T-helper 1 cell treated with Interleukin-12 subunit alpha and Interleukin-12 subunit beta and Interleukin-4 antibody, amounts not matched to agents 30 μg/mL and 1 μg/mL, for 36 hours (primary cell): ENCODE results near the gene CHST9.
"Not testable (repeated sequence)": the region's sequence is repeated elsewhere in the genome, so short reads cannot be mapped to it uniquely, and the experiment has no call there.

Experiments used
- H3K27ac Mint-ChIP-seq: one replicate; pipeline ENCODE4 v1.8.0; 2021; ENCODE audit warnings: mild to moderate bottlenecking, mixed read lengths
- H3K27me3 Mint-ChIP-seq: one replicate; pipeline ENCODE4 v1.8.0; 2021; ENCODE audit warnings: low read depth, mixed read lengths
- H3K36me3 Mint-ChIP-seq: one replicate; pipeline ENCODE4 v1.8.0; 2021; ENCODE audit warnings: low read depth, mixed read lengths
- H3K4me1 Mint-ChIP-seq: one replicate; pipeline ENCODE4 v1.8.0; 2021; ENCODE audit warnings: low read depth, mixed read lengths
- H3K4me3 Mint-ChIP-seq: one replicate; pipeline ENCODE4 v1.8.0; 2021; ENCODE audit warnings: mild to moderate bottlenecking, moderate library complexity, mixed read lengths
- H3K9me3 Mint-ChIP-seq: one replicate; pipeline ENCODE4 v1.8.0; 2021; ENCODE audit warnings: mixed read lengths

The CHST9 gene

GRCh38 chr18:26977781-26978180, 207.3 kb downstream of the CHST9 start:
- Mint-ChIP-seq H3K27ac (no peak overlapping the region), H3K27me3 (no peaks in the 10 kb centered on the region), H3K36me3 (no peaks in the 10 kb centered on the region), H3K4me1 (no peaks in the 10 kb centered on the region), H3K4me3 (no peak overlapping the region), H3K9me3 (peaks cover 5% of the 10 kb centered on the region)

- peaks cover 11% of the 10 kb centered on the region for H3K9me3 Mint-ChIP-seq
- no peaks in the 10 kb centered on the region for H3K27me3 Mint-ChIP-seq
- no peaks in the 10 kb centered on the region for H3K36me3 Mint-ChIP-seq
- H3K4me3 Mint-ChIP-seq = no peak overlapping the region
- H3K27ac Mint-ChIP-seq = no peak overlapping the region
- H3K4me1 Mint-ChIP-seq = no peaks in the 10 kb centered on the region
These were observed 208.9 kb downstream of the CHST9 start for GRCh38 chr18:26976206-26976605.

GRCh38 chr18:26972549-26972948, 212.6 kb downstream of the CHST9 start:
- not testable (repeated sequence) for H3K27ac Mint-ChIP-seq, H3K4me1 Mint-ChIP-seq, H3K36me3 Mint-ChIP-seq, H3K4me3 Mint-ChIP-seq, H3K27me3 Mint-ChIP-seq
- H3K9me3 Mint-ChIP-seq = peaks cover 14% of the 10 kb centered on the region

- H3K27ac Mint-ChIP-seq = no peak overlapping the region
- no peaks in the 10 kb centered on the region for H3K4me1 Mint-ChIP-seq
- no peaks in the 10 kb centered on the region for H3K36me3 Mint-ChIP-seq
- H3K9me3 Mint-ChIP-seq = peaks cover 14% of the 10 kb centered on the region
- H3K27me3 Mint-ChIP-seq = no peaks in the 10 kb centered on the region
- H3K4me3 Mint-ChIP-seq = no peak overlapping the region
These were observed 213.7 kb downstream of the CHST9 start for GRCh38 chr18:26971409-26971808.

GRCh38 chr18:26970637-26971036, 214.5 kb downstream of the CHST9 start:
- Mint-ChIP-seq H3K4me1 (no peaks in the 10 kb centered on the region), H3K36me3 (no peaks in the 10 kb centered on the region), H3K4me3 (no peak overlapping the region)

GRCh38 chr18:26965206-26965605, 219.9 kb downstream of the CHST9 start:
- Mint-ChIP-seq H3K36me3 (no peaks in the 10 kb centered on the region), H3K4me1 (no peaks in the 10 kb centered on the region), H3K27ac (no peak overlapping the region), H3K4me3 (no peak overlapping the region), H3K27me3 (no peaks in the 10 kb centered on the region), H3K9me3 (peaks cover 4% of the 10 kb centered on the region)

More at GRCh38 chr18:26970637-26971036, 214.5 kb downstream of the CHST9 start:
- Mint-ChIP-seq H3K27me3 (no peaks in the 10 kb centered on the region), H3K27ac (no peak overlapping the region), H3K9me3 (peaks cover 14% of the 10 kb centered on the region)

- Mint-ChIP-seq H3K9me3 (no peaks in the 10 kb centered on the region), H3K4me1 (no peaks in the 10 kb centered on the region), H3K27me3 (no peaks in the 10 kb centered on the region), H3K27ac (no peak overlapping the region), H3K36me3 (no peaks in the 10 kb centered on the region), H3K4me3 (no peak overlapping the region)
These were observed 221.8 kb downstream of the CHST9 start for GRCh38 chr18:26963292-26963691.

- Mint-ChIP-seq H3K27ac (no peak overlapping the region), H3K4me3 (no peak overlapping the region), H3K4me1 (no peaks in the 10 kb centered on the region), H3K36me3 (no peaks in the 10 kb centered on the region), H3K9me3 (no peaks in the 10 kb centered on the region), H3K27me3 (no peaks in the 10 kb centered on the region)
These were observed 223.3 kb downstream of the CHST9 start for GRCh38 chr18:26961839-26962238.

GRCh38 chr18:26960911-26961310, 224.2 kb downstream of the CHST9 start:
- Mint-ChIP-seq H3K4me1 (no peaks in the 10 kb centered on the region), H3K27ac (no peak overlapping the region), H3K36me3 (no peaks in the 10 kb centered on the region), H3K4me3 (no peak overlapping the region), H3K9me3 (no peaks in the 10 kb centered on the region), H3K27me3 (no peaks in the 10 kb centered on the region)

GRCh38 chr18:26956863-26957262, 228.2 kb downstream of the CHST9 start:
- Mint-ChIP-seq H3K4me1 (no peaks in the 10 kb centered on the region), H3K27me3 (no peaks in the 10 kb centered on the region), H3K27ac (no peak overlapping the region), H3K36me3 (no peaks in the 10 kb centered on the region), H3K4me3 (no peak overlapping the region), H3K9me3 (no peaks in the 10 kb centered on the region)

- no peaks in the 10 kb centered on the region for H3K9me3 Mint-ChIP-seq
- no peaks in the 10 kb centered on the region for H3K4me1 Mint-ChIP-seq
- no peak overlapping the region for H3K27ac Mint-ChIP-seq
- H3K36me3 Mint-ChIP-seq = no peaks in the 10 kb centered on the region
- no peak overlapping the region for H3K4me3 Mint-ChIP-seq
- no peaks in the 10 kb centered on the region for H3K27me3 Mint-ChIP-seq
These were observed 236.4 kb downstream of the CHST9 start for GRCh38 chr18:26948703-26949102.

- no peaks in the 10 kb centered on the region for H3K9me3 Mint-ChIP-seq
- no peak overlapping the region for H3K27ac Mint-ChIP-seq
- no peaks in the 10 kb centered on the region for H3K27me3 Mint-ChIP-seq
- H3K4me3 Mint-ChIP-seq = no peak overlapping the region
- no peaks in the 10 kb centered on the region for H3K4me1 Mint-ChIP-seq
- H3K36me3 Mint-ChIP-seq = no peaks in the 10 kb centered on the region
These were observed 241.2 kb downstream of the CHST9 start for GRCh38 chr18:26943906-26944305.

- no peaks in the 10 kb centered on the region for H3K4me1 Mint-ChIP-seq
- no peaks in the 10 kb centered on the region for H3K36me3 Mint-ChIP-seq
- no peaks in the 10 kb centered on the region for H3K27me3 Mint-ChIP-seq
- no peak overlapping the region for H3K4me3 Mint-ChIP-seq
- H3K9me3 Mint-ChIP-seq = no peaks in the 10 kb centered on the region
- no peak overlapping the region for H3K27ac Mint-ChIP-seq
These were observed 243.5 kb downstream of the CHST9 start for GRCh38 chr18:26941584-26941983.

GRCh38 chr18:26940744-26941398, 244.2 kb downstream of the CHST9 start:
- Mint-ChIP-seq H3K9me3 (no peaks in the 10 kb centered on the region), H3K27ac (no peak overlapping the region), H3K36me3 (no peaks in the 10 kb centered on the region), H3K4me1 (no peaks in the 10 kb centered on the region), H3K4me3 (no peak overlapping the region), H3K27me3 (no peaks in the 10 kb centered on the region)

- Mint-ChIP-seq H3K4me3 (no peak overlapping the region), H3K4me1 (no peaks in the 10 kb centered on the region), H3K27ac (no peak overlapping the region), H3K27me3 (no peaks in the 10 kb centered on the region), H3K9me3 (peaks cover 7% of the 10 kb centered on the region), H3K36me3 (no peaks in the 10 kb centered on the region)
These were observed 253.4 kb downstream of the CHST9 start for GRCh38 chr18:26931659-26932058.

- no peaks in the 10 kb centered on the region for H3K36me3 Mint-ChIP-seq
- H3K27ac Mint-ChIP-seq = no peak overlapping the region
- no peaks in the 10 kb centered on the region for H3K4me1 Mint-ChIP-seq
- H3K9me3 Mint-ChIP-seq = peaks cover 7% of the 10 kb centered on the region
- H3K4me3 Mint-ChIP-seq = no peak overlapping the region
- H3K27me3 Mint-ChIP-seq = no peaks in the 10 kb centered on the region
These were observed 254.5 kb downstream of the CHST9 start for GRCh38 chr18:26930630-26931029.
